Measurements from ENCODE around the gene LHX3.

The LHX3 gene

GRCh38 chr9:136204838-136205706, at the start of gene LHX3:
TSS of gene LHX3 (minus strand) at chr9:136205128. CDS start at chr9:136205012, 116 bp downstream.
- no peak for DNase-seq (ENCODE audit: low read depth)

GRCh38 chr9:136253246-136254130, 48.6 kb upstream of the LHX3 start:
- no peak for DNase-seq (ENCODE audit: low read depth)

DNA sequence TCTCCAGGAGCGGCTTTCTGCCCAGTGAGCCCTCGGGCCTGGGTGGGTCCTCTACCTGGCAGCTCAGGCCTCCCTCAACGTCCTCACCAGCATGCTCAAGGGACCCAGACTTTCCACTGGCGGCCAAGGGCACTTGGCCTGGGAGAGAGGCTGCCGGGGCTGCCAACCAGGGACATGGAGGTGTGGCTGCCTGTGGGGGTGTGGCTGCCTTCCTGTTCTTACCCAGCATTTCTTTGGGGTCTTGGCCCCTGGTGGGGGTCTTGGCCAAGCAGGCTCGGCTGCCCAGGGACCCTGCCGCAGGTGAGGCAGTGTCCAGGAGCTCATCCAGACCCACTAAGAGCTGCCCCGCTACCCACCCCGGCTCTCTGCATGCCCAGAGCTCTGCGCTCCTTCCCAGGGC, 47.9 kb upstream of the LHX3 start:
- no peak for DNase-seq (ENCODE audit: low read depth)

GRCh38 chr9:136252281-136252680, 47.4 kb upstream of the LHX3 start:
- DNase-seq (ENCODE audit: low read depth), result no peak

DNA sequence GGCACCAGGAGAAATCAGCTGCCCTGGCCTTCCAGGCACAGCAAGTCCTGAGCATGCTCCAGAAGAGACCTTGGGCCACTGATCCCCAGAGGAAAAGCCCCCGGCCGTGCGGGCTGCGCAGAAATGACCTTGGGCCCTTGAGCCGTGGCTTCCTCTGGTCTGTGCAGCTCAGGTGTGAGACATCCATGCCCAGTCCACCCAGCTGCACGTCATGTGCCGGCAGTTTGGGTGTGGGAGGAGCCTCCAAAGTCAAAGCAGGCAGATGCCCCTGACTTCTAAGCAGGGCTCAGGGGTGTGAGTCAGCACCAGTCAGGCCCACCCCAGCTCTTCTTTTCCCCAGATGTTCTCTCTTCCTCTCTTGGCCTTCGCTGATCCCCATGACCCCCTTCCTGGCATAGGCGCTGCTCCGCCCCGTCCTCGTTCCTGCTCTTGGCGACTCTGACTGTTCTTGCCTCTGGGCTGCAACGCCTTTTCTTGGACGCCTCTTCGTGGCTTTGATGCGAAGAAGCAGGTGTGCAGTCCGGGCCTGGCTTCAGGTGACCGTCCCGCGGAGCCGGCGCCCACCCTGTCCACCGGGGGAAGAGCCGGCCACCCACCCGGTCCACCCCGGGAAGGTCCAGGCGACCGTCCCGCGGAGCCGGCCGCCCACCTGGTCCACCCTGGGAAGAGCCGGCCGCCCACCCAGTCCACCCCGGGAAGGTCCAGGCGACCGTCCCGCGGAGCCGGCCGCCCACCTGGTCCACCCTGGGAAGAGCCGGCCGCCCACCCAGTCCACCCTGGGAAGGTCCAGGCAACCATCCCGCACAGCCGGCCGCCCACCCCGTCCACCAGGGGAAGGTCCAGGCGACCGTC, 46.6 kb upstream of the LHX3 start:
- DNase-seq (ENCODE audit: low read depth), result no peak

- DNase-seq (ENCODE audit: low read depth), result no peak
Observed at GRCh38 chr9:136250676-136251075, 45.7 kb upstream of the LHX3 start.

DNA sequence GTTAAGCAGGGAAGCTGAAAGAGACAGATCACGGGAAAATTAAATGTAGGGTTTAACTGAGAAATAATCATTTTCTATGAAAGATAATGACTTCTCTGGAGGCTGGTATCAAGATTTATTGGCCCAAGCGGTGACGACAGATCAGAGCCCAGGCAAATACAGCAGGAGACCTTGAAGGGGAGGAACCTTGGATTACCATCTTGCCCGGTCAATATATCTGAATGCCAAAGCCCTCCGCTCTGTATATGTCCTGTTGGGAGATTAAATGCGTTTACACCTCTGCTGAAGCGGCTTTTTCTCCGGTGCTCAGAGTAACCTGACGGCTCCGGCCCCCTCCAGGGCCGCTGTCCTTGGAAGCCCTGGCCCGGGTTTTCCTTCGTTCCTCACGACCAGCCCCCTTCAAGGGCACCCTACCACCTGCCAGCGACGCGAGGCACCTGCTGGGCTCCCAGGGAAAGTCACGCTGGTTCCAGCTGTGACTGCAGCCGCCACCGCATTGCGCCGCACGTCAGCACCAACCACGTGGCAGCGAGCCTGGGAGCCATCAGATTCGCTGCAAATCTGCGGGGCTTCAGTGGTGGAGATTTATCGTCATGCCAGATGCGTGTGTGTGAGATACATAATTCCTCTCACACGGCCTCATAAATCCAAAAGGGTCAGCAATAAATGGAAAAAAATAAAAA, 45.1 kb upstream of the LHX3 start:
- DNase-seq (ENCODE audit: low read depth), result no peak

- DNase-seq (ENCODE audit: low read depth), result no peak
Observed at GRCh38 chr9:136248951-136249876, 44.3 kb upstream of the LHX3 start.

DNA sequence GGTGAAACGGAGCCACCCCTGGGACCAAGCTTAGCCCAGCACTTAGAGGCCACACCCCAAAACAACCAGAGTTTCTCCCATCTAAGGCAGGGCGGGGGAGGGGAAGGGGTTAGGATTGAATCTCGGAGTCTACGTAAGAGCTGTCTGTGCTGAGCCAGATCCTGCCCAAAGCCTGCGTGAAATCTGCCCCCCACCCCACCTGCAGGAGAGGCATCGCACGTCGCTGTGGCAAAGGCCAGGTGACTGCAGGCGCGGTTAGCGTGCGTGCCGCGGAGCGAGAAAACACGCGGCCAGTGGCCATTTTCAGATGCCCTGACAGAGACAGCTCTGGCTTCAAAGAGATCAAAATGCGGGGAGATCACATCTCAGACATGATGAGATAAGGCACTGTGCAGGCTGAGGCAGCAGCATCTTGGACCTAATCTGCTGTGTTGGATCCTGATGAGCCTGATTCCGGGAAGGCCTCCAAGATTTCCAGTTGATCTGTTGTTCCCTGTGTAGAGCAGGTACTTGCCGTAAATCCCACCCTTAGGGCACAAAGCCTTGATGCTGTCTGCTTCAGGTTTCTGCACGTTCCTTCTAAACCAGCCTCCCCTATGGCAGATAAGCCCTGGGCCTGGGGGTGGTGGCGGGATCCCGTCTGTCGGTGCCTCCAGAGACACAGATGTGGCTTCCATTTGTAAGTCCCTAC, 43.2 kb upstream of the LHX3 start:
- no peak for DNase-seq (ENCODE audit: low read depth)

- no peak for DNase-seq (ENCODE audit: low read depth)
Observed at GRCh38 chr9:136247551-136247916, 42.6 kb upstream of the LHX3 start.

GRCh38 chr9:136246849-136247550, 42.1 kb upstream of the LHX3 start:
- no peak for DNase-seq (ENCODE audit: low read depth)

GRCh38 chr9:136245219-136246150, 40.6 kb upstream of the LHX3 start, which contains the start of gene QSOX2:
TSS of gene QSOX2 (minus strand) at chr9:136245812. CDS start at chr9:136245803, 9 bp downstream.
- DNase-seq (ENCODE audit: low read depth), result peak; percentile 70

GRCh38 chr9:136244969-136245218, 40.0 kb upstream of the LHX3 start:
- no peak for DNase-seq (ENCODE audit: low read depth)

DNA sequence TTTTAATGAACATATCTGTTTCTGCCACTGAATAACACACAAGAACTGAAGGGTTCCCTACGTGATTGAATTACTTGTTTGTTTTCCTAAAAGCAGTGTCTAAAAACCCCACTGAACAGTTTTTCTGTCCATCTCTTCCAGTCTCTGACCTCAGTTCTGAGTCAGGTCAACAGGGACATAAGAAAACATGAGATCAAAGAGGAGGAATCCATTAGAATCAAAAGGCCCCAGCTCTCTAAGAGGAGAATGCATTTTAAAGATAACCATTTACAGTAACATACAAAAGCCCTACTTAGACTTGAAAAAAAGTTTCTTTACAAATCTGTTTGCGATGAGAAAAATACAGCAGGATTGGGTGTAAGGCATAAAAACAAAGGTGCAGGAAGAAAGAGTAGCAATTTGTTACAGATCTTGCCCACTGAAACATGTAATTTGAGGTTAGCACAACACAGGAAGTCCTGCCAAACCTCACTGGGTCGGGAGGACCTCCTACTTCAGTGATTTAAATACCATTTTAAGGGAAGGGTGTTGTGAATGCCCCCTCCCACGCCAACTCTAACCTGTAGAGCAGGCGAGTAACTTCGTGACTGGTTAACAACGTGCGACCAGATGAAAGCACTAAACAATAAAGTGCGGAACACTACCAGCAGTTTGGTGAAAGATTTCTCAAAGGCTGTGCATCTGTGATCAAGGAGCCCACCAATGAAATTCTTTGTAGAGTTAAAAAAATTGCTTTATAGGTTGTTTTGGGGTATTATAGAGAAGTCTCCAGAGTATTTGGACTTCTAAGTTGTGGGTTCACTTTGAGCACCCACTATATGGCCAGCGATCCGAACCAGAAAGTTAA, 39.4 kb upstream of the LHX3 start:
- no peak for DNase-seq (ENCODE audit: low read depth)

DNA sequence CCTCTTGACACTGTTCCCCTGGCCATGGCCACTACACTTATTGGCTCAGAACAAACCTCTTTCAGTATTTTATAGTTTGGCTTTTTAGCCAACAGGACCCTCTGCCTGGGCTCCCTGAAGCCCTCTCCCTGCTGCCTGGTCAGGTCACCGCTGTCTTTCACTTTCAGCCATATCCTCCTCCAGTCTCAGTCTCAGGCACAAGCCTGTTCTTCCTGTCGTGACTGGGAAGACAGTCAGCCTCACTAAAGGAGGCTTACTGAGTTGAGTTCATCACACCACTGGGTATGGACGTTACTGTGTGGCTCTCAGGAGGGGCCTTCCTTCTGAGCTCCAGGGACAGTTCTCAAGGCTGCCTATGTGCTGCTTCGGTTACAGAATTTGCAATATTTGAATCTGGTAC, 38.7 kb upstream of the LHX3 start:
- no peak for DNase-seq (ENCODE audit: low read depth)

DNA sequence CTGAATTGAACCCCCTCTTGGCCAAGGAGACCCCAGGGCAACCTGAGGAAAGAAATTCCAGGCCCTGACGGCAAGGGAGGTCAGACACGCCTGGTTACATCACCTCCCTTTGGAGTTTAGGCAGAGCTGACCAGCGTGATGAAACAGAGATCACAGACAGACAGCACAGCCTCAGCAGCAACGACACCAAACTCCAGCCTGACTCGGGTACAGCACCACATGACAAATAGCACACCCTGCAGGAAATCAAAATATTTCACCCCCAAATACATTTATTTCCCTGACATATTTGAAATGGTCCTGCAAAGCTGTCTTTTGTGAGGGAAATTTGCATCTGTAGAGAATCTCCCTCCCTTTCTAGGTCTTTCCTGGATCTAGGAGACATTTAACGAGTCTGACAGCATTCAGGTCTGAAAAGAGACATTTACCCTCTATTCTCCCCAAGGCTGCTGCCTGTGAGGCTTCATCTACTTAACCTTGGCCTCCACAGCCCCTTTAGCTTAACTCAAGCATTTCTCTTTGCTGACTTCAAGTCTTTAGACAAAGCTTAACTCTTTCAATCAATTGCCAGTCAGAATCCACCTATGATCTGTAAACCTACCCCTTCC, 38.1 kb upstream of the LHX3 start:
- no peak for DNase-seq (ENCODE audit: low read depth)

DNA sequence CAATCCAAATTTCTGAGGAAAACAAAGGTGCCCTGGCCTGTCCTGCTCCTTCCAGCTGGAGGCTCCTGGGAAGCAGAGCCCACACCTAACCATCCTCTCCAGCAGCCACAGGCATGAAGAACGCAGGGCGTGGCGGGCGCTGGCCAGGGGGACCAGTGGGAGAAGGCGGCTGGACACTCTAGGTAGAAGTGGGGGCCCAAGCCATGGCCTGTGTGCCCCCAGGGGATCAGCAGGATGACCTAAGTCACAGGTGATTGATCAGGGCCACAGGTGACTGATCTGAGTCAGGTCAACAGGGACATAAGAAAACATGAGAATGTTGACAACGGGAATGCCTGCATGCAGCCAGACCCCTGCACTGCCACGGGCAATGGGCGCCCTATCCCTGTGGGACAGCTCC, 37.3 kb upstream of the LHX3 start:
- no peak for DNase-seq (ENCODE audit: low read depth)
